Retinal pigment epithelial cell (primary cell): ENCODE measurements around the gene PGP.
A peak's percentile ranks its signal among the peaks of the same experiment; 100 is the strongest.

Source experiments
- DNase-seq: peaks from one replicate; pipeline ENCODE4 v3.0.0-alpha.2; 2010; ENCODE audit warnings: low read depth
- H3K4me3 ChIP-seq: 2 replicates; pipeline ENCODE4 v1.5.1; 2011; ENCODE audit warnings: mild to moderate bottlenecking, low read length, control low read depth, moderate library complexity
- CTCF ChIP-seq: conservative IDR thresholded peaks from 2 replicates; pipeline ENCODE4 v1.5.1; 2011; ENCODE audit warnings: low read depth, low read length, control low read depth, inconsistent platforms

Gene PGP

GRCh38 chr16:2208308-2208707 is 6.3 kb downstream of the PGP start:
- DNase-seq, result no peak
- H3K4me3 ChIP-seq, result no peak overlapping the region
- TF ChIP-seq CTCF, result no peak

GRCh38 chr16:2207872-2208271 is 6.8 kb downstream of the PGP start:
- DNase-seq, result no peak
- no peak overlapping the region for H3K4me3 ChIP-seq
- TF ChIP-seq CTCF, result no peak

- TF ChIP-seq CTCF, result no peak
- no peak overlapping the region for H3K4me3 ChIP-seq
These were observed 7.7 kb downstream of the PGP start for GRCh38 chr16:2206780-2207433.

GRCh38 chr16:2206420-2206779 is 8.2 kb downstream of the PGP start:
- no peak for TF ChIP-seq CTCF
- DNase-seq, result no peak
- H3K4me3 ChIP-seq, result peak overlapping the region; percentile 89

More at GRCh38 chr16:2206780-2207433, 7.7 kb downstream of the PGP start:
- DNase-seq, result no peak

GRCh38 chr16:2205967-2206313 is 8.7 kb downstream of the PGP start:
- DNase-seq, result no peak
- TF ChIP-seq CTCF, result no peak
- H3K4me3 ChIP-seq, result peak overlapping the region; percentile 89

- peak within 1 kb of the TSS; percentile 89 for H3K4me3 ChIP-seq
- TF ChIP-seq CTCF, result no peak
These were observed 9.3 kb downstream of the PGP start, which contains the start of gene MLST8 for GRCh38 chr16:2205104-2205966. TSS of gene MLST8 (plus strand) at chr16:2205454. CDS start at chr16:2206086, 632 bp downstream.

More at GRCh38 chr16:2205104-2205966, 9.3 kb downstream of the PGP start, which contains the start of gene MLST8:
- peak; percentile 37 for DNase-seq
